Right ventricle myocardium inferior (tissue), 1 donor: ENCODE measurements around the gene HPCAL1. TPM values are rescaled to one million over a fixed set of nuclear protein-coding genes. Genes with fewer than 3 reads are reported as not detected.
A peak's percentile ranks its signal among the peaks of the same experiment; 100 is the strongest.

Experiments
- ATAC-seq: fragments of 200-7000 bp; cut with Tn5 transposase; one replicate; pipeline ENCODE4 v1.9.1; 2020; ENCODE audit warnings: mild to moderate bottlenecking, moderate library complexity
- DNase-seq: peaks from one replicate; pipeline ENCODE4 v3.0.0; 2021; ENCODE audit errors: missing footprints
- intact Hi-C: fragments of 100-400 bp; cut with DNase I; formaldehyde crosslinking; loops from one replicate; pipeline ENCODE4 v1.11.0; 2022
- total RNA-seq: library from RNA; stranded (reverse); fragmentation: NEBNext Ultra II Directional; extraction: Animal tissue kit (Norgen Biotek cat#: 25700); gene quantifications from one replicate; pipeline ENCODE4 v1.2.1, GENCODE V29; 2021
- donor health status: DM: no; HTN: yes; CAD: no; lungs with severe emphysema.

HPCAL1 gene
- total RNA-seq, 1 donor from 2014 or later: 41.9 TPM

DNA sequence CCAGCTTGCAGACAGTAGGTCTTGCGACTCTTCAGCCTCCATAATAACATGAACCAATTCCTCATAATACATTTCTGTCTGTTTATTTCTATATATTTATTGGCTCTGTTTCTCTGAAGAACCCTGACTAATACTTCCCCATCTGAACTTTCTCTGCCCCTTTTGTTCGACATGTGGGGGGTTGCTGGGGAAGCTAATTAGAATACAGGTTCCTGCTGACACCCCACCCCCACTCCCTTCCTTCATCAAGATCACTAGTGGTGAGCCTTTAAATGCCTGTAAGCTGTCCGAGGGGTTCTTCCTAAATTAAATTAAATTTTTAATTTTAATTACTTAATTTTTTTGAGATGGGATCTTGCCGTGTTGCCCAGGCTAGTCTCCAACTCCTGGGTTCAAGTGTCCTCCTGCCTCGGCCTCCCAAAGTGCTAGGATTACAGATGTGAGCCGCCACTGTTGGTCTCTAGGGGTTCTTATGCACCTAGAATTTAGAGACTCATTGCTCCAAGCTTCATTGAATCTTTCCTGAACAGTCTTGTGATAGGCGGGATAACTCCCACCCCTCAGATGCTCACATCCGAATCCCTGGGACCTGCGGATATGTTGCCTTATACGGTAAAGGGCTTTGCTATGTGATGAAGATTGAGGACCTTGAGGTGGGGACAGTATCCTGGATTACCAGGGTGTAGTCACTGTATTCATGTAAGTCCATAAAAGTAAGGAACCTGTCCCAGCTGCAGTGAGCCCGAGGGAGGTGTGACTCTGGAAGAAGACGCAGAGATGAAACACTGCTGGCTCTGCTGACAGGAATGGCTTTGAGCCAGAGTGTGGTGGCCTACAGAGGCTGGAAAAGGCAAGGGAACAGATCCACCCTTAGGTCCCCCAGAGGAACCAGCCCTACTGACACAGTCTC, 26.2 kb downstream of the HPCAL1 start:
- no peak for DNase-seq
- no peak for ATAC-seq
- intact Hi-C loops: loop anchor here (2.0 kb wide), 1 partner anchor 80 kb away; no protein-coding TSS in a partner anchor

DNA sequence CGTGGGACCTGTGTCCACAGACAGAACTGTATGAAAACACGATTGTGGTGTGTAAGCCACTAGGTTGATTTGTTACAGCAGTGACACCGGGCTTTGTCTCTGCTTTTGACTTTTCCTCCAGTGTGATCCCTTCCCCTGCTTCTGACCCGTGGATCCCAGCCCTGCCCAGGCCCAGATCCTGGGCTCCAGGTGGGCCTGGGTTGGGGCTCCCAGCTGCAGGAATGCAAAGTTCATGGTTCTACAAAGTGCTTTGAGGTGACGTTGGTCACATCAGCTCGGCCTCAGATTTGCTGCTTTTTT, 26.8 kb downstream of the HPCAL1 start:
- intact Hi-C loops: loop anchor here (2.0 kb wide), 1 partner anchor 79 kb away; no protein-coding TSS in a partner anchor
- no peak for DNase-seq
- no peak for ATAC-seq

DNA sequence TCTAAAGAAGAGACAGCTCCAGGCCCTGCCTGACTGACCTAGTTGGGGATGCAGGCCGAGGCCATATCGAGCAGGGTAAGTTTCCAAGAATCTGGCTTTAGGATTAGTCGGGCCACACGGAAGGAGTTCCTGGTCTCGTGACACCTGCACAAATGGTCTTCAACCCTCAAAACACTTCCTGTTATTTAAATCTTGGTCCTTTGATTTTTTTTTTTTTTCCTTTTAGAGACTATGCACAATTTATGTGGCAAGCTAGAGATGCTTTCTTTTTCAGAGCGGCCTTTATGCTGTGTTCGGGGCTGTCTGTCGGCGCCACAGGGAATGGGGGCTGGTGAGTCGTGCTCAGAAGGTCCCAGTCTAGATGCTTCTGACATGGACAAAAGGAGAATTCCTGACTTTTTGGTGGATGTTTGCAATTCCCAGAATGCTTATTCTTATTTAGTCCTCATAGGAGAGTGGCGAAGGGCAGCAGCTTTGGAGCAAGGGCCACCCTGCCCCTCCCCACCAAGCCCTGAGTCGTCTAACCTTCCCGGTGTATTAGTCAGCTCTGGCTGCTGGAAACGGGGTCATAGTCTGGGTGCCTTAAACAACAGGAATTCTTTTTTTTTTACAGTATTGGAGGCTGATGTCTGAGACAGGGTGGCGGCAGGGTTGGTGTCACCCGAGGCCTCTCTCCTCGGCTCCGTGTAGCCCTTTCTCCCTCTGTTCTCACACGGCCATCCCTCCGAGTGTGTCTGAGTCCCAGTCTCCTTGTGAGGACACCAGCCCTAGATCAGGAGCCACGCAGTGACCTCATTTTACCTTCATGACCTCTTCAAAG, 27.4 kb downstream of the HPCAL1 start:
- intact Hi-C loops: loop anchor here (2.0 to 5.0 kb wide), 3 partner anchors 52 to 79 kb away; no protein-coding TSS in a partner anchor
- ATAC-seq: no peak
- DNase-seq: no peak

DNA sequence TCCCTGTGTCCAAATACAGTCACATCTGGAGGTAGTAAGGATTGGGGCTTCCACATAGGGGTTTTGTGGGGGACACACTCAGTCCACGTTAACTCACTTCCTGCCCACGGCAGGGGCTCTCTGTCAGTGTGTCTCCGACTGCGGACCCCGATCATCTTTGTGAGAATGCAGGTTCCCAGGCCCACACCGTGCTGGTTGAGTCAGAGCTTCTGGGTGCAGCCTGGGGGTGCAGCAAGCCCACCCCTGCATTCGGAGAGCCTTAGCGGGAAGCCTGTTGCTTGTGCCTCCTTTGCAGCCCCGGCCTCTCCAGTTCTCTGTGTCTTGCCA, 28.0 kb downstream of the HPCAL1 start:
- intact Hi-C loops: loop anchor here (2.0 to 5.0 kb wide), 2 partner anchors 52 to 72 kb away; no protein-coding TSS in a partner anchor
- DNase-seq (no peak), ATAC-seq (no peak)

DNA sequence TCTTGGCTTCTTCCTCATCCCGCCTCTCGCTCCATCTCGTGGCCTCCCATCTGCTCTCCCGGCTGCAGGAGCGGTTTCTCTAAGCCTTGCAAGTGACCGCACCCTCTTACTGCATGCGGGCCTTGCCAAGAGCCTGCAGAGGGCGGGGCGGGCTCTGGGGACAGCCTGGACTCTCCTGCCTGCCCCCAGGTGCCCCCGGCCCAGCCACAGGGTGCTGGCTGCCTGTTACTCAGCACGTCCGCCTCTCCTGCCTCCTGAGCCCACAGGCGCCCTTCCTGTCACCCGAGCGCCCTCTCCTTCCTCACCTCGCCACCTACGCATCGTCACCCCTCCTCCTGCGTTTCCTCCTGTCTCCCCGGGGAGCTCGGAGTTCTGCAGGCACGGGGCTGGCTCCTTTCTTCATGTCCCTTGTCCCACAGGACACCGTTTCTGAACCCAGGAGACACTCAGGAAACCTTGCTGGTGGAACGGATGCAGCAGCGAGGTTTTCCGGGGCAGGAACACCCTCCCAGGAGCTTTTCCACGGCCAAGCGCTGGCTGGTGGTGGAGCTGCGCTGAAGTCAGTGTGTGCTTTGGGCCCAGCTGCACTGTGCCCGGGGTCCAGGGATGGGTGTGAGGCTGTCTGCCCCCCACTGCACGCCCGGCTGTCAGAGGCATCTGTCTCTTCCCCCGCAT, 28.5 kb downstream of the HPCAL1 start:
- ATAC-seq (peak; percentile 63), DNase-seq (peak; percentile 87)
- intact Hi-C loops: loop anchor here (2.0 to 5.0 kb wide), 2 partner anchors 51 to 72 kb away; no protein-coding TSS in a partner anchor

DNA sequence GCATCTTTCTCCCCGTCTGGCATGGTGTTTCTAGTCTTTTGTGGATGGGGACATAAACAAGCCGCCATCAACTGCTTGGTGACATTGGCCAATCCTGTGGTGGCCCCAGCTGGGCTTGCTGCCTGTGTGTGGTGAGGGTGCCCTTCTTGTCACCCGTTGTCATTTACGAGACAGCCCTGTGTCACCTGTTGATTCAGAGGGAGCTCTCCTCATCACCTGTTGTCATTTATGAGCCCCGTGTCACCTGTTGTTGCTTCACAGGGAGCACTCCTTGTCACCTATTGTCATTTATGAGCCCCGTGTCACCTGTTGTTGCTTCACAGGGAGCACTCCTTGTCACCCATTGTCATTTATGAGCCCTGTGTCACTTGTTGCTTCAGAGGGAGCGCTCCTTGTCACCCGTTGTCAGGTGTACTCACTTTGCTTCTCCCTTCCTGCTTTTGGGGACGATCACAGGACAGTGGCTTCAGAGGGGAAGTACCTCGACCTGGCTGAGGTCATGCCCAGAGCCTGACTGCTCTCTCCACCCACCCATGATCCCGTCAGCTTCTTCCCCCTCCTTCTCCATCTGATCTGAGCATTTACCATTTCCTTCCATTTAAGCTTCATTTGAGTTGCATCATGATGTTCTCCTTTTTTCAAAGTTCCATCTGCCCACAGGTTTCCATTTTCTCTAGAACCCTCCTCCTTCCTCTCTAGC, 29.1 kb downstream of the HPCAL1 start:
- DNase-seq (peak; percentile 72), ATAC-seq (peak; percentile 42)
- intact Hi-C loops: loop anchor here (2.0 to 5.0 kb wide), 2 partner anchors 50 to 71 kb away; no protein-coding TSS in a partner anchor

DNA sequence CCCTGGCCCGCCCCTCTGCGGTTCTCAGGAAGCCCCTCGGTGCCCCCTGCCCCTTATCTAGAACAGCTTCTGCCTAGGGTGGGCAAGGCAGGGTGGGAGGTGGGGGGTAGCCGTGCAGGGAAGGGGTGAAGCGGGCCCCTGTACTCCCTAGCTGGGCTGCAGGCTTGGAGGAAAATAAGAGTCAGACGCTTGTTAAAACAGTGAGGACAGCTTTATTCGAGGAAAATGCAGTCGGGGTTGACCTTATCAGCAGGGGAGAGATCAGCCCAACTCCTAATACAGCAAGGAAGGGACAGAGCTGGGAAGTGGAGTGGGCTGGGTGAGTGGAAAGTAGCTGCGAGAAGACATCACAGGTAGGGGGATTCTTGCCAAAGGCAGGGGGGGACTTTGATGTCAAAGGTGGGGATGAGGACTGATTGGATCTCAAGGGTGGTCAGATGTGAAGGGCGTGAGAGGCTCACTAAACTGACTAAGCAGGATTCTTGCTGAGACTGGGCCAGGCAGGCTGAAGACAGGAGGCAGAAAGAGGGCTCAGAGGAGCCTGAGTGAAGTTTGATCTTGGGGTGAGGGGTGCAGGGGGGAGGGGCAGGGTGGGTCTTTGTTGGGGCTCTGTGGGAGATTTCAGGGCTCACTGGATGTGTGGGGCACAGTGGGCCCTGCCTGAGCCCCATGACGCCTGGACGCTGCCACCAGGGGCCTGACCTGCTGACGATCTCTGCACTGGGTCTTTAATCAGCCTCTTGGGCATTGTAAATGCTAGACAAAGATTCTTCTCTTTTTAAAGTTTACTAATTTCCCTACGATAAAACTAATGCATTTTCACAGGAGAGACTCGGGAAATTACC, 29.9 kb downstream of the HPCAL1 start:
- peak; percentile 8 for ATAC-seq
- no peak for DNase-seq
- intact Hi-C loops: loop anchor here (5.0 kb wide), 1 partner anchor 50 kb away; no protein-coding TSS in a partner anchor

DNA sequence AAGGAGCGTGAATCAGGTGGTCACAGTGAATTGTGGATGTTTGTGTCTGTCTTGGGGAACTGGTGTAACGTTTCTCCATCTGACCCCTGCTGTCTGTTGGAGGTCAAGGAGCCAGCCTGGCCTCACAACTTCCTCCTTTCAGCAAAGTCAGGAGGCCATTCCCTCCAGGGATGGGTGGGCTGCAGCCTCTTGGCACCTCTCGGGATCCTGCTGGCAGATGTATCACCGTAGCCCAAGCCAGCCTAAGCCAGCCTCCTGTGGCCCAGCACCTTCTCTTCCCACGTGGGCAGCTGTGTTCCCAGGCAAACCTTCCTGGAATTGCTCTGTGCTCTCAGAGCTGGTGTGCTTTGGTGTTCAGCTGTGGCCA, 30.5 kb downstream of the HPCAL1 start:
- intact Hi-C loops: loop anchor here (5.0 kb wide), 1 partner anchor 49 kb away; no protein-coding TSS in a partner anchor
- no peak for ATAC-seq
- DNase-seq: no peak

DNA sequence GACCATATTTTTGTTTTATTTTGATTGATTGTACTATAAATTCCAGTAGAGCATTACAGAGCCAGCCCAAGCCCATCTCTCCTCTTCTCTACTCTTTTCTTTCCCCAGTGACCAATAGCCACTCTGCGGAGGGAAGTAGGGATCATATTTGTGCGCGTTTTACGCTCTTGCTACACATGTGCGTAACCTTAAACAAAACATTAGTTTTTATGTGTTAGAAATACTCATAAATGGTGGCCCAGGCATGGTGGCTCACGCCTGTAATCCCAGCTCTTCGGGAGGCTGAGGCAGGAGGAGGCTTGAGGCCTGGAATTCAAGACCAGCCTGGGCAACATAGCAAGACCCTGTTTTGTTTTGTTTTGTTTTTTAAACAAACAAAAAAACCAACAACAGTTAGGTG, 31.3 kb downstream of the HPCAL1 start:
- intact Hi-C loops: loop anchor here (5.0 kb wide), 1 partner anchor 48 kb away; no protein-coding TSS in a partner anchor
- no peak for DNase-seq
- no peak for ATAC-seq

DNA sequence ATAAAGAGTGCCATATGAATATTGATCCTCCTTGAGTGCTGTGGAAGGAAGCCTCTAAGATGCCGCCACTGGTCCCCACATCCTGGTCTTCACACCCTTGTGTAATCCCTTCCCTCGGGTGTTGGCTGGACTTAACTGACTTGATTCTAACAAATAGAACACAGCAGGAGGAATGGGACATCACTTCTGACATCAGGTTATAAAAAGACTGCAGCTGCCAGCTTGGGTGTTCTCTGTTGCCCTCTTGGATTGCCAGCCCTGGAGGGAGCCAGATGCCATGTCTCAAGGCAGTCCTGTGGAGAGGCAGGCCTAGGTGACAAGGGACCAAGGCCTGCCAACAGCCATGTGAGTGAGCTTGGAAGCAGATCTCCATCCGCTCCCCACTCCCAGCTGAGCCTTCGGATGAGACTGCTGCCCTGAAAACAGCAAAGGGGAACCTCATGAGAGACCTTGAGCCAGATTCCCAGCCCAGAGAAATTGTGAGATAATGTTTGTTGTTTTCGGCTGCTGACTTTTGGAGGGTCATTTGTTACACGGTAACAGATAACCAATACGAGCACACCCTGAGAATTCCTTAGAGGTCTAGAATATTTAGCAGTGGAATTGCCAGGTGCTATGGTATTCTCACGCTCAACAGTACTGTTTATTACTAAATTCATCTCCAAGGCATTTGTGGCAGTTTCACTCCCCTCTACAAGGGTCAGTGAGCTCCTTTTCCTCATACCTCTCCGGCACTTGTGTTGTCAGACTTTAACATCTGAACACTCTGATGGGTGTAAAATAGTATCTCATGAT, 32.5 kb downstream of the HPCAL1 start:
- DNase-seq: no peak
- no peak for ATAC-seq
- intact Hi-C loops: no loop called here

DNA sequence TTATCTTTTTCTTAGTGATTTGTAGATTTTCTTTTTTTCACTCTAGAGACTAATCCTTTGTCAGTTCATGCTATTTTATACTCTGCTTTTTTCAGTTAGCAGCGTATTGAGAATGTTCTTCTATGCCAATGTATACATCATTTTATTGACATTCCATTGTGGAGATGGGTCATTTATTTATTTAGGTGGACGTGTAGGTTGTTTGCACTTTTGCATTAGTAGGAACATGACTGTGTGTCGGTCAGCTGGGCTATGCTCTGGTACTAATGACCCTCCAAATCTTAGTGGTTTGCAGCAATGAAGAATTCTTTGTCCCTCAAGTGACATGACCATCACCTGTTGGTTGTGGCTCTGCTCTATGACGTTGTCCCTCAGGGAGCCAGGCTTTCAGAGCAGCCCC, 33.6 kb downstream of the HPCAL1 start:
- DNase-seq (no peak), ATAC-seq (no peak)
- intact Hi-C loops: no loop called here

DNA sequence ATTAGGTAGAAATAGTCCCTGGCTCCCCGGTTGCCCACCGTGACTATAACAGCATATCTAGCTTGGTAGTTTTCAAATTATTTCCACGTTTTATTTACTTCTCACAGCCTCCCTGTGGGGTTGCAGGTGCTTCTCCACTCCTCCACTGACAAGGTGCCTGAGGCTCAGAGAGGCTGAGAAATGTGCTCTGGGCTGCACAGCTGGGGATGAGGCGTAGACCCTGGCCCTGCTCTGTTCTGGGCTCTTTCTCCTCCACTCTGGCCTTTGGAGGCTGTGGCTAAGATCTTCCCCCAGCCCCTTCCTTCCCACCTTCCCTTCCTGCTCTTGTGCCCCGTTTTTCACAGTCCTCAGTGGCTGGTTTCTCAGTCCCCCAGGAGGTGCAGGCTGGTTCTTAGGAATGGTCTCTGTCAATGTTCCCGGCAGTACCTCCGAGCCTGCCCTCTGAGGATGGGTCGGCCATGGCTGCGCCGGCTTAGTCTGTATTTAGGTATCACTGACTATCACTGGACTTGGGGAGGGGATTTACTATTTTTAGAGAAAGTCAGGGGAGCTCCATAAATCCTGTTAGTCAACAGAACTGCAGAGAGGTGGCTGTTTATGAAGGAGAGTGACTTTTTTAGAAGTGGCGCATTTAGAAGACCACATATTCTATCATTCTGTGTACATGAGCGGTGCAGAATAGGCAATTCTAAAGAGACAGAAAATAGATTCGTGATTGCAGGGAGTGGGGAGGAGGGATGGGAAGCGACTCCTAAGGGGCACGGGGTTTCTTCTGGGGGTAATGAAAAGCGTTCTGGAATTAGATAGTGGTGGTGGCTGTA, 35.0 kb downstream of the HPCAL1 start:
- intact Hi-C loops: no loop called here
- ATAC-seq (no peak), DNase-seq (no peak)

DNA sequence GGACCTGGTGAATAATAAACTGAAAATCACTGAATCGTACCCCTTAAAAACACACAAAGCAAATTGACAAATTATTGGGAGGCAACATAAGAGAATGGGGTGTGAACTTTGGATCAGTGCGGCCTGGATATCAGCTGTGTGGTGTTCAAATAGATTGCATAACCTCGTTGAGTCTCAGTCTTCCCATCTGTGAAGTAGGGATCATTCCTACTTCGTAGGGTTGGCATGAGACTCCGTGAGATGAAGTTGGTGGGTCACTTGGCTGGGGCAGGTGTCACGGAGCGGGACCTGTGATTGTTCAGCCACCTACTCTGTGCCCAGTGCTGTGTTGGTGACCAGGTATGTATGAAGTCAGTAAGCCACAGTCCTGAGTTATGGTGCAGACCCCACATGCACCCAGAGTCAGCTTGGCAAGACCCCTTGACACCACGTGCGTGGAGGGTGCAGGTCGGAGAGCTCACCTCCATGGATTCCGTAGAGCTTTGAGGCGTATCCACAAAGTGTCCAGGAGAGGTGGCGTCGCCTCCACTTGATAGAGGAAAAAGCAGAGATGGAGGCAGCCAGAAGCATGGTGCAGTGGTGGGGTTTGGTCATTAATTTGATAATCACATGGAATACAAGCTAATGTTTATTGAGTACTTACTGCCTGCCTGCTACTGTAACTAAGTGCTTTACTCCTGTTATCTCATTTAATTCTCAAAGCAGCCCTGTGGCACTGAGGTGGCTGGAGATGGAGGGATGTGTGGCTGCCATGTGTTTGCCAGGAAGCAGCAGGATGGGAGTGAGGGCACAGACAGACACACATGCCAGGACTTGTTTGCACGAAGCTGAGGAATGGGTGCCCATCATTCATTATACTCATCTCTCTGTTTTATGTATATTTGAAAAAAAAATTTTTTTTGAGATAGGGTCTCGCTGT, 35.8 kb downstream of the HPCAL1 start:
- intact Hi-C loops: no loop called here

DNA sequence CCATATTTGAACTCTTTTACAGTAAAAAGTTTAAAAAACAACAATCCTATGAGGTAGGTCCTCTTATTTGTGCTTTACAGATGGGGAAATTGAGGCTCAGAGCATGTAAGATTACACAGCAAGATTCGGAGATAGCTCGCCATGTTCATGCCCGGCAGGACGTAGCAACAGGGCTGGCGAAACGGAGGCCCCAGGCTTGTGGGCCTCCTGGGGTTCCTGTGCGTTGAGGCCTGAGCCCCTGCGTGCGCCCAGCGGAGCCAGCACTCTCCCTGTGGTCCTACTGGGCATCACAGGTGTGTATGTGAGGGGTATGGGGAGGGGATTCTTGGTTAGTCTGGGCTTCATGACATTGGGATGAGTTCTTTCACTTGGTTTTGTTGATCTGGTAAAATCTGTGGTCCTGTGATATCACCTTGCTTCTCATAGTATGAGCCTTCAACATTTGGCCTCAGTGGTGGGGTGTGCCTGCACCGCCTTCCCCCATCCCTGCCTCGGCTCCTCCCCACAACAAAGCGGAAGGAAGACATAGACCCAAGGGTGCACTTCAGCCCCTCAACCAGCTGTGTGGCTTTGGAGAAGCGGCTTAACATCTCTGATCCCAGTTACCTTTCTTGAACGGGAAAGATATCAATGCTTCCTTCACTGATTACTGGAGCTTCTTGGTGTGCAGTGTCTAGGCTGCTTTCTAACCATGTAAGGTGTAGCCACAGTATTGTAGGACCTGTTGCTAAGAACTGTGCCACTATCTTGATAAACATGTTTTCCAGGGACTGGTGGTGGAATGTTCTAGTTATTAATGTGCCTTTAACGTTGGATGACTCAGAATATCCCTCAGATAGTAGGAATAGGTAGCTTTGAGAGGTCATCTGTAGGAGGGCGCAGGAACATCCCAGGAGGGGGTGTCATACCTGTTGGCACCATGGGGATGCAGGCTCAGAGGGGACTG, 37.2 kb downstream of the HPCAL1 start:
- ATAC-seq: no peak
- DNase-seq: no peak
- intact Hi-C loops: no loop called here

More for the DNA sequence above, 35.8 kb downstream of the HPCAL1 start:
- no peak for ATAC-seq
- no peak for DNase-seq
